Measurements from ENCODE around the gene CD37.
"Not testable (repeated sequence)": the region's sequence is repeated elsewhere in the genome, so short reads cannot be mapped to it uniquely, and the experiment has no call there.

The CD37 gene, protein sequence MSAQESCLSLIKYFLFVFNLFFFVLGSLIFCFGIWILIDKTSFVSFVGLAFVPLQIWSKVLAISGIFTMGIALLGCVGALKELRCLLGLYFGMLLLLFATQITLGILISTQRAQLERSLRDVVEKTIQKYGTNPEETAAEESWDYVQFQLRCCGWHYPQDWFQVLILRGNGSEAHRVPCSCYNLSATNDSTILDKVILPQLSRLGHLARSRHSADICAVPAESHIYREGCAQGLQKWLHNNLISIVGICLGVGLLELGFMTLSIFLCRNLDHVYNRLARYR

DNA sequence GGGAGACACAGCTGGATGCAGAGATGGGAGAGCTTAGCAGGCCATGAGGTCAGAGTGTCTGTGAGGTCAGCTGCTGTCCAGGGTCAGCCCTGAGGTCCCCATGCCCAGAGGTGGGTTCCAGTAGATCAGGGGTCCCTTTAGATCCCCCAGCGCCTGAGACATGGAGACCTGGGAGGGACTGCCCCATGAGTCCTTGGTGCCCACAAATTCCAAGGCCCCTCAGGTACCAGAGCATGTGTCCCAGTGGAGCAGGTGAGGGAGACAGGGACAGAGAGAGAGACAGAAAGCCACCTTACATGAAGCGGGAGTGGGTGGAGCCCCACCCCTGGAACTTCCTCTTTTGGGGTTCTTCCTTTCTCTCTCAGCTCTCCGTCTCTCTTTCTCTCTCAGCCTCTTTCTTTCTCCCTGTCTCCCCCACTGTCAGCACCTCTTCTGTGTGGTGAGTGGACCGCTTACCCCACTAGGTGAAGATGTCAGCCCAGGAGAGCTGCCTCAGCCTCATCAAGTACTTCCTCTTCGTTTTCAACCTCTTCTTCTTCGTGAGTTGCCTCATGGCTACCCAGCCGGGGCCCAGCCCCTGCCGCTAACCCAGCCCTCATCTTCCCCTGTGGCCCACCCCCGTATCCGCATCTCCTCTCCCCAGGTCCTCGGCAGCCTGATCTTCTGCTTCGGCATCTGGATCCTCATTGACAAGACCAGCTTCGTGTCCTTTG lies at the start of gene CD37:
TSS of gene CD37 (plus strand) at position 336 of the 713 bp plus-strand sequence. CDS start at position 471, 135 bp downstream.
- DNase-seq (ENCODE audit: low read depth) = no peak

DNA sequence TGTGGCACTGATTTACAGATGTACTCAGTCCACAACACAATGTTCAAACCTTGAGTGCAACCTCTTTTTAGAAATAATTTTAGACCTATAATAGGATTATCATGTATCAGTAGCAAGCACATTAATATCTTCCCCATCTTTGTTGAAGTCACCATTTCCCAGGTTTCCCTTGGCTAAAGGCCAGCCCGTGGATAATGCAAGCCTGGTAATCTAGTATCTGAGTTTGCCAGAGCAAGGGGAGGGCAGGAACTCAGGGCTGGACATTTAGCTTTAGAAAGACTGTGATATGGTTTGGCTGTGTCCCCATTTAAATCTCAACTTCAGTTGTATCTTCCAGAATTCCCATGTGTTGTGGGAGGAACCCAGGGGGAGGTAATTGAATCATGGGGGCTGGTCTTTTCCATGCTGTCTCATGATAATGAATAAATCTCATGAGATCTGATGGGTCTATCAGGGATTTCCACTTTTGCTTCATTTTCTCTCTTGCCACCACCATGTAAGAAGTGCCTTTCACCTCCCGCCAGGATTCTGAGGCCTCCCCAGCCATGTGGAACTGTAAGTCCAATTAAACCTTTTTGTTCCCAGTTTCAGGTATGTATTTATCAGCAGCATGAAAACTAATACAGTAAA lies 48.0 kb upstream of the CD37 start:
- no peak for DNase-seq (ENCODE audit: low read depth)

DNA sequence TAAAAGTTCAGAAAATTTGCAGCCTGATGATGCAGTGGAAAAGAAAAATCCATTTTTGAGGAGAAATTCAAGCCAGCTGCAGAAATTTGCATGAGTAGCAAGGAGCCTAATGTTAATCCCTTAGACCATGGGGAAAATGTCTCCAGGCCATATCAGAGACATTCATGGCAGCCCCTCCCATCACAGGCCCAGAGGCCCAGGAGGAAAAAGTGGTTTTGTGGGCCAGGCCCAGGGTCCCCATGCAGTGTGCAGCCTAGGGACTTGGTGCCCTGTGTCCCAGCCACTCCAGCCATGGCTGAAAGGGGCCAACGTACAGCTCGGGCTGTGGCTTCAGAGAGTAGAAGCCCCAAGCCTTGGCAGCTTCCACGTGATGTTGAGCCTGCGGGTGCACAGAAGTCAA lies 47.0 kb upstream of the CD37 start:
- not testable (repeated sequence) for DNase-seq (ENCODE audit: low read depth)

DNA sequence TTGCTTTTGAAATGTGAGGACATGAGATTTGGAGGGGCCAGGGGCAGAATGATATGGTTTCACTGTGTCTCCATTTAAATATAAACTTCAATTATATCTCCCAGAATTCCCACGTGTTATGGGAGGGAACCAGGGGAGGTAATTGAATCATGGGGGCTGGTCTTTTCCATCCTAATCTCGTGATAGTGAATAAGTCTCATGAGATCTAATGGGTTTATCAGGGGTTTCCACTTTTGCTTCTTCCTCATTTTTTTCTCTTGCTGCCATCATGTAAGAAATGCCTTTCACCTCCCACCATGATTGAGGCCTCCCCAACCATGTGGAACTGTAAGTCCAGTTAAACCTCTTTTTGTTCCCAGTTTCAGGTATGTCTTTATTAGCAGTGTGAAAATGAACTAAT lies 45.9 kb upstream of the CD37 start:
- not testable (repeated sequence) for DNase-seq (ENCODE audit: low read depth)

DNA sequence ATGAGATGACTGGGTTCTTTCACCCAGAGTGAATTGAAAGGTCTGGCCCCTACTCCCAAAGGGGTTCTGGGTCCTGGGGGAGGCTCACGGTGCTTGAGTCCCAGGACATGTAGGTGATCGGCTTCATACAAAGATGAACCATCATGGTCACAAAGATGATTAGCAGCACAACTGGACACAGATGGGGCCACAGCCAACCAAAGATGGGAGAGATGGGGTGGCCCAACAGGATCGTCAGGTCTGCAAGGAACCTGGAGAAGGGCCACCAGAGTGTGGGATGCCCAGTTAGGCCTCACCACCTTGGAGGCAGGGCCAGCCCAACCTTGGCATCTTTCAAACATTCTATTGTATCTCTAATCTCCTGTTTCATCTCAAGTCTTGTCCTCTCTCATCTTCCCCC lies 44.7 kb upstream of the CD37 start:
- DNase-seq (ENCODE audit: low read depth) = no peak

DNA sequence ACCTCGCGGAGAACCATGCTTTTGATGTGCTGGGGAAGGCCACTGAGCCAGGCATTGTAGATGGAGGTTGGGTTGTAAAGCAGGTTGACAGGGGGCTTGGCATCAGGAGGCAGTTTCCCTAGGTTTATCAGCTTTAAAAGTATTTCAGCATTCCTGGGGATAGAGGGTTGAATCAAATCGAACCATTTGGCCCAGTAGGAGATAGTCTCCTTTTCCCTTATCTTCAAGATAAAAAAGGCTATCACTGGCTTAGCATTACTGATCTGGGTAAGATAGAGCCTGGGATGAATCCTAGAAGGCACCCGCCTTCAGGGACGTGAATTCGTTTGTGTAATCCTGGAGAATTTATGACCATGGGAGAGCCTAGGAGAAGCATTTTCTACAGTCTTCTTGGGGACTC lies 40.8 kb upstream of the CD37 start:
- DNase-seq (ENCODE audit: low read depth) = no peak

DNA sequence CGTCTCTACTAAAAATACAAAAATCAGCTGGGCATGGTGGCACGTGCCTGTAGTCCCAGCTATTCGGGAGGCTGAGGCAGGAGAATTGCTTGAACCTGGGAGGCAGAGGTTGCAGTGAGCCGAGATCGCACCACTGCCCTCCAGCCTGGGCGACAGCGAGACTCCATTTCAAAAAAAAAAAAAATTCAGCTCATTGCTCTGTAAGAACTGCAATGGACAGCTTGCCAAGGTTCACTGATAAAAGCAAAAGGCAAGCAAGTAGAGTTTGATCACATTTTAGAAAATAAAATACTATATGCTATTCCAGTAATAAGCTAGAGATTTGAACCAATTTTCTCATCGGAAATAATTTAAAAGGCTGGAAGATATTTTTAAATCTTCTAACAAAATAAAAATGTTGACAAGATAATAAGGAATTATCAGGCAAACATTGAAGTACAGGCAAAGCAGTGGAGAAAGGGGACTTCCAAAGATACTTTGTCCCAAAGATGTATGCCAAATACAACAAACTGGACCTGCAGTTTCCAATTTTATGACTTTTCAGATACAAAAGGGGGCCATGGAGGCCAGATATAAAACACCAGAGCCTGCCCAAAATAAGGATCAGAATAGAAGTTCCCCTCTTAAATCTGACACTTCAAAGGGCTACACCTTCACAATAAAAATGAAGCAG lies 39.9 kb upstream of the CD37 start:
- no peak for DNase-seq (ENCODE audit: low read depth)

DNA sequence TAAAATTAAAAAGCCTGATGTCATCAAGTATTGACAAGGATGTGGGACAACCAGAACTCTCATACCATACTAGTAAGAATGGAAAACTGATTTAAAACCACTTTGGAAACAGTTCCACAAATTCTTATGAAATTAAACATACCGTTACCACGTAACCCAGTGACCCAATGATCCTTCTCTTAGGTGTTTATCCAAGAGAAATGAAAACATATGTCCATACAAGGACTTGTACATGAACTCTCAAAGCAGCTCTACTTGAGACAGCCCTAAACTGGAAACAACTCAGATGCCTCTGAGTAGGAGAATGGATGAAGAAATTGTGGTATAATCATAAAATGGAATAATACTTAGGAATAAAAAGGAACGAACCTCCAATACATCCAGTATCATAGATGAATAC lies 37.8 kb upstream of the CD37 start:
- peak; percentile 64 for DNase-seq (ENCODE audit: low read depth)

DNA sequence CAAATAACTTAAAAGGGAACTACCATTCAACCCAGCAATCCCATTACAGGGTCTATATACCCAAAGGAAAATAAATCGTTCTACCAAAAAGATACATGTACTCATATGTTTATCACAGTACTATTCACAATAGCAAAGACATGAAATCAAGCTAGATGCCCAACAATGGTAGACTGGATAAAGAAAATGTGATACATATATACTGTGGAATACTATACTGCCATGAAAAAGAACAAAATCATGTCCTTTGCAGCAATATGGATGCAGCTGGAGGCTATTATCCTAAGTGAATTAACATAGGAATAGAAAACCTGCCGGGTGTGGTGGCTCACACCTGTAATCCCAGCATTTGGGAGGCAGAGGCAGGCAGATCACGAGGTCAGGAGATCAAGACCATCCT lies 36.6 kb upstream of the CD37 start:
- not testable (repeated sequence) for DNase-seq (ENCODE audit: low read depth)

DNA sequence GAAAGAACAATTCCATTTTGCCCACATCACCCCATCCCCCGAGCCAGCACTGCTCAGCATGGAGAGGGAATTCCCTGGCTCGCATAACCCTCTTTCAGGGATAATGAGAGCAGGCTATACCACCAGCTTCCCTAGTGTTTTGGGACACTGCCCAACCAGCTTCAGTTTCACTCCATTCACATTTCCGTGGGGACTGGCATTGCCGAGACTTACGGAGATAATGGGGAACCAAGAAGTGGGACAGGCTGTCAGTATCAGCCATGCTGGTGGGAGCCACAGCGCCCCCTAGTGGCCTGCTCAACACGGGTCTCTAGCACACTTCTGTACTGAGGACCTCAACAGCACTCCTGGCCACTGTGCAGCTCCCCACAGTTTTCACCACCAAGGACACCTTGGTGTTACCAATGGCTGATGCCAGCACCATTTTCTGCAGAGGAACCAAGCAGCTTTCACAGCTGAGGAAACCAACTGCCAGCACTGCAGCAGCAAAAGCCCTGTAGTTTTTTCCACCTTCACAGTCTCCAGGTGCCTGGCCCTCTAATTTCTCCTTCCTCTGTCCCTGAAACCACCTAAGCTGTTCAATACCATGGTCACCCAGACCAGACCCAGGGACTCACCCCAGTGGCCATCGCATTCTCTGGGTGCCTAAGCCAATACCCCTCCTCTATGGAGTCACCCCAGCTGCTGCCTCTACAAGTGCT lies 33.9 kb upstream of the CD37 start:
- DNase-seq (ENCODE audit: low read depth) = peak; percentile 62

DNA sequence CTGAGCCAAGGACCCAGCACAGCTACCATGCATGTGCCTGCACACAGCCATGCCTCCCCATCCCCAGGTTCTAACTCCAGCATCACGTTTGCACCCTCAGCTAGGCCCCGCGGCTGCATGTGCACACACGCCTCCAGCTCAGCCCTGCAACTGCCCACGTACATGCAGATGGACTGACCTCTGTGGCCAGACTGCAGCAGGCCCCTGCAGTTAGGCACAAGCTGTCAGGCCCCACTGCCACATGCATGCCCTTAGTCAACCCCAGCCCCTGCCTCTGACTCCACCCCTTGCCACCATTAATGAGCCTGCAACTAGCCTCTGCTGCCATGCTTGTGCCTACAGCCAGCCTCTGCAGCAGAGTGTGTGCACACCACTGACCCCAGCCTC lies 33.3 kb upstream of the CD37 start:
- no peak for DNase-seq (ENCODE audit: low read depth)

DNA sequence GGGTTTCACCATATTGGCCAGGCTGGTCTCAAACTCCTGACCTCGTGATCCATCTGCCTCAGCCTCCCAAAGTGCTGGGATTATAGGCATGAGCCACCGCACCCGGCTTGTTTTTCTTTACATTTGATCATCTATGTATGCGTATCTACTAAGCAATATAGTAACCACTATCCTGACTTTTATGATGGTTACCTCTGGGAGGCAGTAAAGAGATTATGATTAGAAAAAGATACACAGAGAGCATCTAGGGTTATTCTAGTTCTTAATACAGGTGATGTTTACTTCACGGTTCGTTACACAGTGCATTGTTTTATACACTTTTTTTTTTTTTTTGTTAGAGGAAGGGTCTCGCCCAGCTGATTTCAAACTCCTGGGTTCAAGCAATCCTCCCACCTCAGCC lies 28.5 kb upstream of the CD37 start:
- not testable (repeated sequence) for DNase-seq (ENCODE audit: low read depth)

DNA sequence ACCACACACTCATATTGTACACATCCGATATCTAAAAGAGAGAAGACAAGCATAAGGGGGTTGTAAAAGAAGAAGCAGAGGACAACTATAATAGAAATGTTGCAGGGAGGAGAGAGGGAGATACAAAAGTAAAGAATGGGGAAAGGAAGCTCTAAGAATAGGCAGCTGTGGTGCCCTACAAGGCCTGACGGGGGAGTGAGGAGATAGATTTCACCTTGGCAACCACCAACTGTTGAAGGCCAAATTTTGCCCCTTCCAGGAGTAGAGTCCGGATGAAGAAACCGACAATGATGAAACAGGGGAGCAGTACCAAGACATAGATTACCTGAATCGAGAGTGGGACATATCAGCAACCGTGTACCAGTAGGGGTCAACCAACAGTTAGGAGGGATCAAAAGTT lies 26.1 kb upstream of the CD37 start:
- DNase-seq (ENCODE audit: low read depth) = no peak

DNA sequence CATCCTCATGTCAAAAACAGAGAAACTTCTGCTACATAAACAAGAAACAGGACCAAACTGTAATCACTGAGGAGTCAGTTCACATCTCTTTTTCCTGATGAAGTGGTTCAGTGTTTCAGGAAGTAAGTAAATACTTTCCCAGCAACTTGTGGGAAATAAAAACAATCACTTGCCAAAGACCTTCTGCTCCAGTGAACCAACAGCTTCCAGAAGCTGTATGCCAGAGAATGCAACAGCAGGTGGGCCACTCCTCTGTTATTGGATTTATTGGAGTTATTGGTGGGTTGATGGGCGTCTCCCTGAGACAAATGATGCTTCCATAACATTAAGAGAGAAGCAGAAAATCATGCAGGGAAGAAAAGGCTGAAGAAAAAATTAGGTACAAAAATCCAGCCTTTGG lies 20.1 kb upstream of the CD37 start:
- no peak for DNase-seq (ENCODE audit: low read depth)

DNA sequence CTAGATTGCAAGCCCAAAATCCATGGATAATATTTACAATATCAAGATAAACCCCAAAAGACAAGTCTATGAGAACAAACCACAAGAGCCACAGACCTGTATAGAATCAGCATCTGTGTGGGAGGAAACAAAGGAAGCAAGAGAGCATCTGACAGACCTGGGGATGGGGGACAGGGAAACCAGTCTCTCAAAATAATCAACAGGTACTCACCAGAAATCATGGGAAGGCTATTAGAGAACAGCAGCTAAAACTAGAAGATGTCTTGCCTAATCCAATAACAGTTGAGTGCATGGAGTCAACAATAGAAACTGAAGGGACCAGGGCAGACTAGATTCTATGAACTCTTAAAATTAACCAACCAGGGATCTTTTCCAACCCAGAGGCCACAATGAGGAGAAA lies 18.9 kb upstream of the CD37 start:
- DNase-seq (ENCODE audit: low read depth) = no peak

DNA sequence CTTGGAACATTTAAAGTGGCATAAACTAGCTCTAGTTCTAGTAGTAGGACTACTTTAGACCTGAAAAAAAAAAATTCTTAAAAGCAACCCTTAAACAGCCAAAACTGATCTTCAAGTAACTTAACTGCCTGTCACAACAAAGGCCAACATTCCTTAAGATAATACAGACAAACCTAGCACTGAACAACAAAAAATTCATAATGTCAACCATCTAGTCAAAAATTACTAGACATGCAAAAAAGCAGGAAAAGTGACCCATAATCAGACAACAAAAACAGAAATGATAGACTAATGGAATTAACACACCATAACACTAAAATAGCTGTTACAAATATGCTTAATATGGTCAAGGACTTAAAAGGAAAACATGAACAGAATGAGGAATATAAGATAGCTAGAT lies 16.9 kb upstream of the CD37 start:
- DNase-seq (ENCODE audit: low read depth) = no peak

DNA sequence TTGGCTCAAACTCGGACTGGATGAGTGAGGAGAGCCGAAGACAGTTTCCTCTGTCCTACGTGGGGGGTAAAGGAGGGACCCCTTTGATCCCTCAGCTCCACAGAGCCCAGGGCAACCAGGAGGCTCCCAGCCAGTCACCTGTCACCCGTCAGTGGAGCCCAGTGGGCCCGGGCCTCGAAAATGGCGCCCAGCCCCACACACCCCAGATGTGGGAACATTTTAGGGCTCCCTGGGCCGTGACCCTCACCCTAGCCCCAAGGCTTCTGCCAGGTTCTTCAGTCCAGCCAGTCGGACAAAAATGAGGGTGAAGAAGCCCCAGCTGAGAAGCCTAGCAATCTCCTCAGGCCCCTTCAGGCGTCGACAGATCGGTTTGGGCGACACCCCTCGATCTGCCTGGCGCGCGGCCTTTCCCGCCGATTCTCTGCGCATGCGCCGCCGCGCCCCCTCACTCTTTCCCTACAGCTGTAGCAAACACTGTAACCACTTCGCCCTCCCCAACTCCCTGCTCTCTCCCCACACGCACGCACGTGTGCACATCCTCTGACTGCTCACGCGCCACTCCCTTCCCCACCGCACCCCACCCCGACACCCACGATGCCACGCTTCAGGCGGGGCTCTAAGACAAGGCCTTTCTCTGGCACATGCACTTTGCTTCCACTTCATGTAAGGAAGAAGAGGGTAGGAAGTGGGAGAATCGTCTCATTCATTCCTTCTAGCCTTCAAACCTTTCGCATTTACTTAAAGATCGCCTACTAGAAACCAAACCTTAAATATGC lies 10.2 kb upstream of the CD37 start, which contains the start of gene SLC6A16:
TSS of gene SLC6A16 (minus strand) at position 391 of the 776 bp plus-strand sequence. CDS start 13,844 bp downstream, outside the sequence.
- no peak for DNase-seq (ENCODE audit: low read depth)

DNA sequence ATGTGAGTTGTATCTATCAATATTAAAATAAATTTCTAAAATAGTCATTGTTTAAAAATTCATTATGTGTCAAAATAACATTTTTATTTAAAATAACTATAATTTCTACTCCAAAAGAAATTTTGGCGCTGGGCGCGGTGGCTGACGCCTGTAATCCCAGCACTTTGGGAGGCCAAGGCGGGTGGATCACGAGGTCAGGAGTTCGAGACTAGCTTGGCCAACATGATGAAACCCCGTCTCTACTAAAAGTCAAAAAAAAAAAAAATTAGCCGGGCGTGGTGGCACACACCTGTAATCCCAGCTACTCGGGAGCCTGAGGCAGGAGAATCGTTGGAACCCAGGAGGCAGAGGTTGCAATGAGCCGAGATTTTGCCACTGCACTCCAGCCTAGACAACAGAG lies 9.4 kb upstream of the CD37 start:
- not testable (repeated sequence) for DNase-seq (ENCODE audit: low read depth)

DNA sequence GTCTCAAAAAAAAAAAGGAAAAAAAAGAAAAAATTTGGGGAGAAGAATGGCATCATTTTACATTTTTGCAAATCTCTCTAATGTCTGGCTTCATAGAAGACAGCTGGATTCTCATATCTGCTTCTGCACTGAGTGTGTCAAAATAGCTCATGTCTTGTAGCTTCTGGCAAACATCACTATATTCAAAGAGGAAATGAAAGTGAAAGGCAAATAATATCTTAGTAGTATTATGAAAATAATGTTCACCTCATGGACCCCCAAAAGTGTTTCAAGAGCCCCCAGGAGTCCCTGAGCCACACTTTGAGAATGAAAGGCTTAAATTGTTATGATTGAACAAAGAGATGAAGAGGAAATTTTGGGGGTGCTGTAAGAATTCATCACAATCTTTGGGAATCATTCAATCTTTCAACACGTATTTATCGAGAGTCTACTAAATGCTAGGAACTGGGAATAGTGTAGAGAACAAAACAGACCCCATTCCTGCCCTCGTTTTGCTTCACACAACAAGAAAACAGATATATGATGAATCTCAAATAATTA lies 9.0 kb upstream of the CD37 start:
- DNase-seq (ENCODE audit: low read depth) = no peak

DNA sequence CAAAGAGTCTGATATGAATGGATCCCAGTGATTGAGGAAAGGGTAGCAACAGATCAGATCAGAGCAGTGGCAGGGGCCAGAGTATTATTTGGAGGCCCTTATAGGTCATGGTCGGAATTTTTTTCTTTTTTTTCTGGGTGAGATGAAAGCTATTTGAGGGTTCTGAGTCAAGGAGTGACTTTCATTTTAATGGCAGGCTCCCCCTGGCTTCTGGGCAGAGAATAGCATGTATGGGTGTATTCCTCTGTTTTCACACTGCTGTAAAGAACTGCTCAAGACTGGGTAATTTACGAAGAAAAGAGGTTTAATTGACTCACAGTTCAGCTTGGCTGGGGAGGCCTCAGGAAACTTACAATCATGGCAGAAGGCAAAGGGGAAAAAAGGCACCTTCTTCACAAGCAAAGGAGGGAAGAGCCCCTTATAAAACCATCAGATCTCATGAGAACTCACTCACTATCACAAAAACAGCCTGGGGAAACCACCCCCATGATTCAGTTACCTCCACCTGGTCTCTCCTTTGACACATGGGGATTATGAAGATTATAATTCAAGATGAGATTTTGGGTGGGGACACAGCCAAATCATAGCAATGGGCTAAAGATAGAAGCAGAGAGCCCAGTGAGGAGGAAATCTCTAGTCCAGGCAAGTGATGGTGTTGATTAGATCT lies 7.2 kb upstream of the CD37 start:
- peak; percentile 45 for DNase-seq (ENCODE audit: low read depth)
